Esophagus (tissue), 2 donors: ENCODE data around the gene RAD17. TPM values are rescaled to one million over a fixed set of nuclear protein-coding genes. Genes with fewer than 3 reads are reported as not detected.

Experiments used
- H3K27ac ChIP-seq, 2 donors: one replicate each; pipeline ENCODE4 v1.5.1; 2013; ENCODE audit warnings: low read depth in 2 of 2, mild to moderate bottlenecking in 2 of 2, inconsistent platforms in 1 of 2, low read length in 1 of 2, moderate library complexity in 1 of 2
- H3K27me3 ChIP-seq, 2 donors: one replicate each; pipeline ENCODE4 v1.6.1; 2013; ENCODE audit warnings: low read length in 2 of 2, control low read depth in 1 of 2, mild to moderate bottlenecking in 1 of 2; ENCODE audit not compliant: insufficient read depth in 2 of 2, control insufficient read depth in 1 of 2
- H3K36me3 ChIP-seq, 2 donors: one replicate each; pipeline ENCODE4 v1.6.1; 2013; ENCODE audit warnings: low read length in 1 of 2; ENCODE audit not compliant: control insufficient read depth in 2 of 2, insufficient read depth in 2 of 2
- H3K4me1 ChIP-seq, 2 donors: one replicate each; pipeline ENCODE4 v1.6.1; 2013; ENCODE audit warnings: low read length in 1 of 2; ENCODE audit not compliant: control insufficient read depth in 2 of 2, insufficient read depth in 2 of 2
- H3K4me3 ChIP-seq, 2 donors: one replicate each; pipeline ENCODE4 v1.5.1; 2013; ENCODE audit warnings: low read length in 2 of 2, mild to moderate bottlenecking in 2 of 2, low read depth in 1 of 2, moderate library complexity in 1 of 2
- H3K9me3 ChIP-seq, 2 donors: one replicate each; pipeline ENCODE4 v1.6.1; 2013; ENCODE audit warnings: mild to moderate bottlenecking in 2 of 2, low read depth in 1 of 2, low read length in 1 of 2, moderate library complexity in 1 of 2; ENCODE audit not compliant: control insufficient read depth in 2 of 2, insufficient read depth in 1 of 2
- WGBS, 2 donors: extraction: QIAGEN DNeasy Blood & Tissue Kit; methylation state at CpG; one replicate each; pipeline ENCODE4 v1.1.7; 2013; 5-methylcytosine and 5-hydroxymethylcytosine counted together
- polyA plus RNA-seq, 2 donors: library from polyadenylated mRNA; stranded (reverse); fragments of 200-250 nt; gene quantifications; one replicate each; pipeline ENCODE4 v1.2.3, GENCODE V29; 2013
- donor health status: healthy with polysubstance abuse.
- donor health status: Bipolar disorder and iron deficiency.

The RAD17 gene
- polyA plus RNA-seq, 2 donors = 6.2 to 7.5 TPM

DNA sequence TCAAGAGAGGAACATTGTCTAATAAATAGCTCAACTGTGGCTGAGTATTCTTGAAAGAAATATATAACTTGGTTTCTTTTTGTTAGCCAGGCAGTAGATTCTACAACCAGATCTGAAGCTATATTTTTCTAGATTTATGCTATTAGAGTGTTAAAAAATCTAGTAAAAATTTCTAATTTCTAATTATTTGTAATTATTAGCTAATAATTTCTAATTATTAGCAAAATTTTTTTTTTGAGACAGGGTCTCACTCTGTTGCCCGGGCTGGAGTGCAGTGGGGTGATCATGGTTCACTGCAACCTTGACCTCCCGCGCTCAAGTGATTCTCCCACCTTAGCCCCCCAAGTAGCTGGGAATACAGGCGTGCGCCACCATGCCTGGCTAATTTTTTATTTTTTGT, 2.8 kb downstream of the RAD17 start:
- WGBS, 2 donors = 98% methylated on average over 5 of the region's 5 CpGs

DNA sequence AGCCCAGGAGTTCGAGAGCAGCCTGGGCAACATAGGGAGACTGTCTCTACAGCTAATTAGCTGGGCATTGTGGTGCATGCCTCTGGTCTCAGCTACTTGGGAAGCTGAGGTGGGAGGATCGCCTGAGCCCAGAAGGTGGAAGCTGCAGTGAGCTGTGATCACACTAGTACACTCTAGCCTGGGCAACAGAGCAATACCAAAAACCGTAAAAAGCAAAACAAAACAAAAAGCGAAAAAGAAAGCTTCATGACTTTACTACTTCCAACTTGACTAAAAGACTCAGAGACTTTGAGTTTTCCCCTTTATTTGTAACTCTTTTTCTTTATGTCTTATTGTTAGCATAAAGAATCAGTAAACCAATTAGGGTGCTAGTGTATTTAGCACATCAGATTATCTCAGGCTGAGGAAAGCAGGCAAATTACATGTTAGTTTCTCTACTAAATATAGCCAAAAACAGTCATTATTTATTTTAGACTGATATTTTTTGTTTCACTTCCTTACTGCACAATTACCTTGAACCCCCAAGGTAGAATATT, 5.4 kb downstream of the RAD17 start:
- Histone ChIP-seq H3K4me1 (no peaks in the 10 kb centered on the region), H3K4me3 (no peak overlapping the region), H3K27ac (no peak overlapping the region), H3K9me3 (no peaks in the 10 kb centered on the region), H3K27me3 (no peaks in the 10 kb centered on the region), H3K36me3 (peaks cover 3% of the 10 kb centered on the region in 2 donors)
- WGBS, 2 donors = 86 to 93% methylated on average over 4 of the region's 4 CpGs

More for the DNA sequence above, 2.8 kb downstream of the RAD17 start:
- no peak overlapping the region for H3K4me3 ChIP-seq
- H3K4me1 ChIP-seq = peaks cover 3 to 4% of the 10 kb centered on the region in 2 donors
- no peaks in the 10 kb centered on the region for H3K9me3 ChIP-seq
- no peaks in the 10 kb centered on the region for H3K27me3 ChIP-seq
- no peak overlapping the region for H3K27ac ChIP-seq
- H3K36me3 ChIP-seq = peaks cover 0 to 3% of the 10 kb centered on the region in 2 donors

GRCh38 chr5:69378376-69378775, 8.8 kb downstream of the RAD17 start:
- no peaks in the 10 kb centered on the region for H3K4me1 ChIP-seq
- no peaks in the 10 kb centered on the region for H3K9me3 ChIP-seq
- no peaks in the 10 kb centered on the region for H3K27me3 ChIP-seq
- no peak overlapping the region for H3K27ac ChIP-seq
- H3K36me3 ChIP-seq = peaks cover 3 to 6% of the 10 kb centered on the region in 2 donors
- no peak overlapping the region for H3K4me3 ChIP-seq

GRCh38 chr5:69404659-69405330, 35.2 kb downstream of the RAD17 start:
- no peak overlapping the region for H3K4me3 ChIP-seq
- H3K9me3 ChIP-seq = no peaks in the 10 kb centered on the region
- H3K27ac ChIP-seq = no peak overlapping the region
- 89 to 90% methylated on average over 15 of the region's 15 CpGs for WGBS, 2 donors
- no peaks in the 10 kb centered on the region for H3K27me3 ChIP-seq
- H3K36me3 ChIP-seq = peaks cover 0 to 3% of the 10 kb centered on the region in 2 donors
- H3K4me1 ChIP-seq = no peaks in the 10 kb centered on the region

- no peaks in the 10 kb centered on the region for H3K9me3 ChIP-seq
- WGBS, 2 donors = 11 to 13% methylated on average over 60 to 78 of the region's 78 CpGs
- no peaks in the 10 kb centered on the region for H3K27me3 ChIP-seq
- peaks cover 0 to 6% of the 10 kb centered on the region in 2 donors for H3K4me1 ChIP-seq
- H3K27ac ChIP-seq = peak within 1 kb of the TSS; percentile 86 to 91
- H3K4me3 ChIP-seq = peak within 1 kb of the TSS; percentile 87 to 90
- H3K36me3 ChIP-seq = peaks cover 0 to 2% of the 10 kb centered on the region in 2 donors
Measured at GRCh38 chr5:69414885-69415583, 45.4 kb downstream of the RAD17 start, which contains the start of gene MARVELD2. Gene MARVELD2 (plus strand): TSS chr5:69415116. CDS start chr5:69419386, 4,270 bp downstream.

GRCh38 chr5:69415584-69415958, 46.0 kb downstream of the RAD17 start:
- Histone ChIP-seq H3K36me3 (peaks cover 0 to 3% of the 10 kb centered on the region in 2 donors), H3K27ac (peak overlapping the region; percentile 86 to 91)
- 35 to 36% methylated on average over 18 of the region's 18 CpGs for WGBS, 2 donors

DNA sequence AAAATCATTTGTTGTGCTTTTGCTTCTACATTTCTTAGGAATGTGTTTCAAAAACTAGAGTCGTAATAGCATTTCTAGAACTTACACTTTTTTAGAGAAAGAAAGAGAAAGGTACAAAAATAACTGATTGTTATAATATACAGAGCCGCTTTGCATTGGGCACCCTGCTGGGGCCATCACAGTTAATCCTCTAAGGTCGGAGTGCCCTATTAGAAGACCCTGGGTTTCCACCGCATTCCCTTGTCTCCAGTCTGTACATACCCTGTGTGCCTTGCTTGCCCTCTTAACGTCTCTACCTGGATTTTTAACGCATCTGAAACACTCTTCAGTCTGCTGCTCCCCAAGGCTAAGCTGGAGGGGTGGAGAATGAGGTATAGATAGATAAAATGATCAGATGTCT, 46.6 kb downstream of the RAD17 start:
- no peak overlapping the region for H3K27ac ChIP-seq
- H3K4me3 ChIP-seq = peak overlapping the region in 1 of 2 donors; percentile 90
- peaks cover 0 to 6% of the 10 kb centered on the region in 2 donors for H3K4me1 ChIP-seq
- peaks cover 0 to 3% of the 10 kb centered on the region in 2 donors for H3K36me3 ChIP-seq
- no peaks in the 10 kb centered on the region for H3K27me3 ChIP-seq
- H3K9me3 ChIP-seq = no peaks in the 10 kb centered on the region
- WGBS, 2 donors = 52 to 64% methylated on average over 6 of the region's 6 CpGs

More at GRCh38 chr5:69415584-69415958, 46.0 kb downstream of the RAD17 start:
- Histone ChIP-seq H3K4me1 (peaks cover 0 to 6% of the 10 kb centered on the region in 2 donors), H3K9me3 (no peaks in the 10 kb centered on the region), H3K4me3 (peak overlapping the region; percentile 87 to 90), H3K27me3 (no peaks in the 10 kb centered on the region)

DNA sequence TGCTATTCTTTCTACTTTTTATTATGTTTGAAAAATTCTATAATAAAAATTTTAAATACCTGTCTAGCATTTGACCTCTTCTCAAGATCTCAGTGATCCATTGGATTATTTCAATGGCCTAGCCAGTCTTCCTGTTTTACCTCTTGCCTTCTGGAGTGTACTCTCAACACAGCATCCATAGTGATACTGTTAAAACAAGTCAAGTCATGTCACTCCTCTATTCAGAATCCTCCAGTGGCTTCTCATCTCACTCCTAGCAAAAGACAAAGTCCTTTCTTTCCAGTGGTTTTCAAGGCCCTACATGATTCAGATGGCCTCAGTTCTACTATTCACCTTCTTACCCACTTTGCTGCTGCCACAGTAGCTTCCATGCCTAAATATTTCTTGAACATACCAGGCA, 47.1 kb downstream of the RAD17 start:
- Histone ChIP-seq H3K27ac (no peak overlapping the region), H3K9me3 (no peaks in the 10 kb centered on the region), H3K36me3 (peaks cover 0 to 3% of the 10 kb centered on the region in 2 donors), H3K27me3 (no peaks in the 10 kb centered on the region), H3K4me1 (peaks cover 0 to 6% of the 10 kb centered on the region in 2 donors), H3K4me3 (no peak overlapping the region)

DNA sequence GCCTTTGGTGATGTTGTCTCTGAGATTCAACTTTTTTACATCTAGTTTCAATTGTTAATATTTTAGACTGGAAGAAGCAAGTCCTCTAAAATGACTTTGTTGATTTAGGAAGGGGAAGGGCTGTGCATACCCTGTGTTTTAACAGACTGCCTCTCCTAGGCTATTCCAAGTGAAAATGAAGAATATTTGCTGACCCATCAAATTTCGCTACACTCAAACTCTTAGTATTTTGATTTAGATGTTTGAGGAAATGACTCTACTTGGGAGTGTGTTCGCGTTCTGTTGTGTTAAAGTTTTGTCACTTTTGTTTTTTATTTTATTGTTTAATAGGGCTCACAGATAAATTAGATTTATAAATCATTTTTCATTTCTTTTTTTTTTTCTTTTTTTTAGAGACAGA, 48.9 kb downstream of the RAD17 start:
- Histone ChIP-seq H3K27ac (no peak overlapping the region), H3K4me3 (no peak overlapping the region), H3K9me3 (no peaks in the 10 kb centered on the region), H3K4me1 (peaks cover 0 to 6% of the 10 kb centered on the region in 2 donors), H3K27me3 (no peaks in the 10 kb centered on the region), H3K36me3 (peaks cover 0 to 3% of the 10 kb centered on the region in 2 donors)
- WGBS, 2 donors = 97 to 98% methylated on average over 3 of the region's 3 CpGs
